Measurements from ENCODE around the gene NFXL1. TPM values are rescaled to one million over a fixed set of nuclear protein-coding genes. Genes with fewer than 3 reads are reported as not detected.
A peak's percentile ranks its signal among the peaks of the same experiment; 100 is the strongest.

The NFXL1 gene
- 10 to 100 TPM; 10.9 to 12.0 TPM for total RNA-seq

DNA sequence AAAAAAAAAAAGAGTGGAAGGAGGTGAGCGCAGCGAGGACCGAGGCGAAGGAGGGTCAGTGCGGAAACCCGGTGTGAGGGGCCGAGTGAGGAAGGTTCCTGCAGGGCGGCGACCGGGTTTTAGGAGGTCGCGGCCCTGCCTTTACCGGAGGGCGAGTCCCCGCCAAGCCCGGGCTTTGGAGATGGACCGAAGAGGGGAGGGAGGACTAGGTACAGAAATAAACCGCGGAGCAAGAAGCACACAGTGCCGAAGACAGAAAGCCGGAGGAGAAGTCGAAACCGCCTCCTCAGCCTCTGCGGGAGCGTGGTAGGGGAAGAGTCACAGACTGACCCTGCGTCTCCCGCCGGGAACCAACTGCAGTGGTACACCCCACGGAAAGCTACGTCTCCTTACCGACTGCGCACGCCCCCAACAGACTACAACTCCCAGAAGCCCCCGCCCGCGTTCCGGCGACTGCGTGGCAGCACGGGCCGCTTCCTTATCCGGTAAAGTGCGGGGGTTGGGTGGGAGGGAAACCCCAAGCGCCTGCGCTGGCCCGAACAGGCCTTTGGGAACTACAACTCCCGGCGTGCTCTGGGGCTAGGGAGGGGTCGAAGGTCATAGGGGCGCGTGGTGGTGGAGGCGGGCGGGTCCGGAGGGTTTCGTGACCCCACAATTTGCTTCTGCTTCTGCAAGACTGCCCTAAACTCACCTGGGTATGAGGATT, at the start of gene NFXL1:
Gene NFXL1 (minus strand): TSS at position 364 of the 706 bp plus-strand sequence. CDS start 380 bp downstream, outside the sequence.
- peak within 1 kb of the TSS; percentile 97 for H3K4me3 Mint-ChIP-seq
- peaks cover 16% of the 10 kb centered on the region for H3K9me3 Mint-ChIP-seq
- peak within 1 kb of the TSS; percentile 93 for H3K27ac Mint-ChIP-seq
- peak; percentile 98 for DNase-seq
- H3K36me3 Mint-ChIP-seq, result peaks cover 20% of the 10 kb centered on the region
- POLR2A ChIA-PET, result interaction anchor here (0.9 to 1.4 kb wide), 4 partner anchors 75 to 451 kb away, joined by 3 to 4 read pairs (median 4); partner anchors contain the start of gene COMMD8
- intact Hi-C loops (cut with micrococcal nuclease), result loop anchor here (1.0 to 10.0 kb wide), 10 partner anchors 40 to 451 kb away; partner anchors contain the start of genes ATP10D, CNGA1, COMMD8 and NIPAL1
- H3K27me3 Mint-ChIP-seq, result no peaks in the 10 kb centered on the region
- CTCF ChIA-PET, result interaction anchor here (1.0 to 1.4 kb wide), 2 partner anchors 11 to 13 kb away, joined by 3 read pairs; no protein-coding TSS in a partner anchor
- H3K4me1 Mint-ChIP-seq (ENCODE audit: low read depth), result peaks cover 30% of the 10 kb centered on the region

DNA sequence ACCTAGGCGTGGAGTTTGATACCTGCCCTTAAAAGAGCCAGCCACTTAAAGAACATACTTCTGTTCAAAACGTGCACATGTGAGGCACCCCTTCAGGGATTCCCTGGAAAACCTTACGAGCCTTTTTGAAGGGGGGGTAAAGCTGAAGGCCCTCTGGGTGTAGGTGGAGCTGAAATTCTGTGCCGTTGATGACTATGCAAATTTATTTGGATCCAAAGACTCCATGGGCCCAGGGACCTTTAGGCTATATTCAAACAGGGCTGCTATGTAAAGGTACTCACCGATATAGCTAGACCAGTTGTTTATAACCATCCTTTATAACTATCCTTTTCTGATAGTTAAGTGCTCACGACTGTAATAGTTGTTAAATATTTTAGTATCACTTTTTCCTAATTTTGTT, 40.3 kb upstream of the NFXL1 start:
- Mint-ChIP-seq H3K36me3 (no peaks in the 10 kb centered on the region), H3K4me3 (no peak overlapping the region), H3K4me1 (ENCODE audit: low read depth) (no peaks in the 10 kb centered on the region), H3K27me3 (no peaks in the 10 kb centered on the region), H3K27ac (no peak overlapping the region), H3K9me3 (no peaks in the 10 kb centered on the region)
- ChIA-PET CTCF (interaction anchor here (1.0 kb wide), 1 partner anchor 22 kb away, joined by 3 read pairs; no protein-coding TSS in a partner anchor), POLR2A (no interaction called here)
- intact Hi-C loops (cut with micrococcal nuclease), result no loop called here
- DNase-seq, result no peak

DNA sequence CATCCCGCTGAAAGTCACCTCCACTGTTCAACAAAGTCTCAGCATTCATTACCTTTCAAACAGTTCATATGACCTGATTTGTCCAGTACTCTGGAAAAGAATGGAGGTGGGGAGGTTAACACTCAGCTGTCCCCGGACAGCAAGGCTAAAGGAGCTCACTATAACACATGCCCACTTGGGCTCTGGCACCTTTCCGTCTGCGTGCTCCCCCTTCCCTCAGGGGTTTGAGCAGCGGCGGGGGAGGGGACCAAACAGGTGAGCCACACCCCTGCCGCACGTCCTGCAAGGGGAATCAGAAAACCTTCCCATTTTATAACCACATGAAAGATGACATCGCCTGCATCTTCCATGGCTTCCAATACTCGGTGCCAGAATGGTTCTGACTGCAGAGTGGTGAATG, 39.9 kb upstream of the NFXL1 start:
- Mint-ChIP-seq H3K36me3 (no peaks in the 10 kb centered on the region), H3K9me3 (no peaks in the 10 kb centered on the region), H3K4me3 (no peak overlapping the region), H3K27me3 (no peaks in the 10 kb centered on the region), H3K27ac (no peak overlapping the region), H3K4me1 (ENCODE audit: low read depth) (no peaks in the 10 kb centered on the region)
- no peak for DNase-seq
- ChIA-PET POLR2A (no interaction called here), CTCF (interaction anchor here (1.0 kb wide), 1 partner anchor 22 kb away, joined by 3 read pairs; no protein-coding TSS in a partner anchor)
- intact Hi-C loops (cut with micrococcal nuclease), result no loop called here

DNA sequence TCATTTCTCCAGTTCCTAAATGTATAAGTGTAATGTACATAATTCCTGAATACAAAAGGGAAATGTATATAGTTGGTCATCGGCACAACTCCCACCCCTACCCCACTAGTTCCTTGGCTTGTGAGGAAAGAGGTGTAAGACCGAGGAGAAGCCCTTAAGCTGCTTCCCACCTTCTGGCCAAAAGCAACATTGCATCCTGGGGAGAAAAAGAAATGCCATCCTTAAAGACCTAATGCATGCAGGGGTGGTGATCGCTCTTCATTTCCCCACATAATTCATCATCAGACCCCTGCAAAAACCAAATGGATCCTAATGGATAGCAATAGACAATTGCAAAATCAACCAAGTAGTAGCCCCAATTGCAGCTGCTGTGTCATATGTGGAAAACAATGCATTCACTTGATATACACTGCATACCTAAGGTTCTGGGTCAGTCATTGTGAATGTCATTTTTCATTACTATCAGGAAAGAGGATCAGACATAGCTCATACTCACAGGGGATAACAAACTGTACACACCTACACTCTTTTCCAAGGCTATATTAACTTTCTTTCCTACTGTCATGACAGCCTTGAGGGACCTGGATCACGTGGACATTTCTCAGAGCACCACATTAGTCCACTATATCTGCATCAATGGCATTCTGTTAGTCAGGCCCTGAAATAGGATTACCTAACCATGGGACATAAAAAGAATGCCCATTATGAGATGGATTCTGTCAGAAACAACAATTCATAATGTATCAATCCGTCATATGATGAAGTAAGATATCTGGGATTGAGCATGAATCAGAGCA, 31.7 kb upstream of the NFXL1 start:
- Mint-ChIP-seq H3K27me3 (no peaks in the 10 kb centered on the region), H3K4me1 (ENCODE audit: low read depth) (no peaks in the 10 kb centered on the region), H3K9me3 (no peaks in the 10 kb centered on the region), H3K27ac (no peak overlapping the region), H3K4me3 (no peak overlapping the region), H3K36me3 (no peaks in the 10 kb centered on the region)
- DNase-seq, result no peak
- intact Hi-C loops (cut with micrococcal nuclease), result no loop called here
- POLR2A ChIA-PET, result no interaction called here
- CTCF ChIA-PET, result no interaction called here

DNA sequence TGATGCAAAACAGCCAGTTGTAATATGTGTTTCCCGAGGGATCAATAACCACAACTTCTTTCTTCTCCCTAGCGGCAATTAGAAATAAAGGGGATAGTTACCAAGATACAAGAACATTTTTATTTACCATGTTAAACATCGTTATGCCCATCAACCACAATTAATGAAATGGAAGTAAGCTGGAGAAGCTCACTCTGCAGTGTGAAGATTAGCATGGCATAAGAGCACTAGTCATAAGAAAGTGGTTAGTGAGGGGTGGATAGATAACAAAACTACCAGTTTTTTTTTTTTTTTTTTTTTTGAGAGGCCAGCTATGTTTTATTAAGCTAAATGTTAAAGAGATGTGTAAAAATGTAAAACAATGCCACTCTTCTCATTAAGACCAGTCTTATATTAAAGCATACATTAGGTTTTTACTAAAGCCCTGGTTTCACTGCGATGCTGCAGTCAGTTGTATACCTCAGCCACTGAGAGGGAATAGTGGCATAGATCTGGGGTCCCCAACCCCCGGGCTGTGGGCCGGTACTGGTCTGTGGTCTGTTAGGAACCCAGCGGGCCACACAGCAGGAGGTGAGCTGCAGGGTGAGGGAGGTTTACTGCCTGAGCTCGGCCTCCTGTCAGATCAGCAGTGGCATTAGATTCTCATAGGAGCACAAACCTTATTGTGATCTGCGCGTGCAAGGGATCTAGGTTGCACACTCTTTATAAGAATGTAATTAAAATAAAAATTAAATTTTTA, 27.9 kb upstream of the NFXL1 start:
- H3K9me3 Mint-ChIP-seq, result no peaks in the 10 kb centered on the region
- ChIA-PET POLR2A (interaction anchor here (0.6 kb wide), 1 partner anchor 11 kb away, joined by 7 read pairs; no protein-coding TSS in a partner anchor), CTCF (interaction anchor here (1.0 kb wide), 1 partner anchor 62 kb away, joined by 3 read pairs; no protein-coding TSS in a partner anchor)
- no peak overlapping the region for H3K27ac Mint-ChIP-seq
- intact Hi-C loops (cut with micrococcal nuclease), result no loop called here
- H3K4me1 Mint-ChIP-seq (ENCODE audit: low read depth), result no peaks in the 10 kb centered on the region
- no peaks in the 10 kb centered on the region for H3K36me3 Mint-ChIP-seq
- no peaks in the 10 kb centered on the region for H3K27me3 Mint-ChIP-seq
- no peak for DNase-seq
- H3K4me3 Mint-ChIP-seq, result no peak overlapping the region

DNA sequence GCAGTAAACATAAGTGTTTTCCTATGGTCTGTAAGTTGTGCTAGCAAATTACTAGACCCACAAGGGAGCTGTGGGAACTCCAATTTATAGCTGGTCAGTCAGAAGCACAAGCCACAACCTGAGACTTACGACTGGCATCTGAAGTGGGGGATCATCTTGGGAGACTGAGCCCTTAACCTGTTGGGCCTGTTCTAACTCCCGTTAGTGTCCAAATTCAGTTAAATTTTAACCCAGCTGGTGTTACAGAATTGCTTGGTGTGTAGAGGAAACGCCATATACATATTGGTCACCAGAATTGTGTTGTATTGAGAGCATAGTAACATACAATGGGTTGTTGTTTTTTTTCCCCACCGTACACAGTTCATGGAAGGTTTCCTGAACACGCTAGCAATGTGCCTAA, 25.1 kb upstream of the NFXL1 start:
- Mint-ChIP-seq H3K27me3 (no peaks in the 10 kb centered on the region), H3K27ac (no peak overlapping the region), H3K4me3 (no peak overlapping the region), H3K9me3 (no peaks in the 10 kb centered on the region), H3K36me3 (no peaks in the 10 kb centered on the region), H3K4me1 (ENCODE audit: low read depth) (no peaks in the 10 kb centered on the region)
- ChIA-PET POLR2A (no interaction called here), CTCF (interaction anchor here (1.1 to 1.6 kb wide), 2 partner anchors 14 to 253 kb away, joined by 3 to 4 read pairs; no protein-coding TSS in a partner anchor)
- intact Hi-C loops (cut with micrococcal nuclease), result no loop called here
- no peak for DNase-seq

DNA sequence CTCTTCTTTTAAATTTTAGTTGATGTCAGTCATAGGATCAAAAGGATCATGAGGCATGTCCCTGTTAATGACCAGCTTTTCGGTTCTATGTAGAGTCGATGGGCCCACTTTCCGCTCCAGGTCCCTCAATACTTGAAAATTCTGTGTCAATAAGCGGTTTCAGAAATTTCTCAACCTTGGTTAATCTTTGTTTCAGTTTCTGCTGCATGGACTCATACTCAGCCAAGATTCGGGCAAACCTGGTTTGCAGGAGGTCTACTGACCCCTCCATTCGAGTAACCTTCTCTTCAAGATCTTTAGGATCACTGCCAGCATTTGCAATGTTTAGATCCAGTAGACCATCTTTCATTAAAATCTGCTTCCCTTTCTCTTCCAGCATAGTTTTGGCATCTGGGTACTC, 22.0 kb upstream of the NFXL1 start:
- ChIA-PET CTCF (interaction anchor here (0.8 to 1.5 kb wide), 2 partner anchors 89 to 268 kb away, joined by 3 to 5 read pairs; no protein-coding TSS in a partner anchor), POLR2A (no interaction called here)
- Mint-ChIP-seq H3K9me3 (no peaks in the 10 kb centered on the region), H3K4me1 (ENCODE audit: low read depth) (no peaks in the 10 kb centered on the region), H3K27me3 (no peaks in the 10 kb centered on the region), H3K27ac (no peak overlapping the region), H3K4me3 (no peak overlapping the region), H3K36me3 (no peaks in the 10 kb centered on the region)
- DNase-seq, result no peak
- intact Hi-C loops (cut with micrococcal nuclease), result no loop called here

DNA sequence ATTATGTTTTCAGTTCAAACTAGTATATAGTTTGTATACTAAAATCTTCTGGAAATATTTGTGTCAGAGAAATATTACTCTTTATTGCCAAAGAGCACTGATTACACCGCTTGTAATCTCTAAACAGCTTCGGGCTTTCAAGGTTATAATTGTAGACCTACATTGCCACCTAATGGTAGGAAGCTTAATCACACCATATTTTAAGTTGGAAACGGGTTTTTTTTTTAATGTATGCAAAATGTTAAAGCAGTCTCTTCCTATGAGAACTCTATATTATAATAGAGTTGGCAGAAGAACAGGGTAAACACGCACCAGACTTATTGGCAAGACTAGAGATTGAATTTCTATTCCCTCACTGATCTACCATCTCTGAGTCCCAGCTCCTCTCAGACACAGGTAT, 19.5 kb upstream of the NFXL1 start:
- Mint-ChIP-seq H3K27ac (no peak overlapping the region), H3K9me3 (no peaks in the 10 kb centered on the region), H3K4me3 (no peak overlapping the region), H3K4me1 (ENCODE audit: low read depth) (no peaks in the 10 kb centered on the region), H3K36me3 (no peaks in the 10 kb centered on the region), H3K27me3 (no peaks in the 10 kb centered on the region)
- ChIA-PET POLR2A (no interaction called here), CTCF (interaction anchor here (0.6 to 5.0 kb wide), 19 partner anchors 8 to 497 kb away, joined by 3 to 47 read pairs (median 4); partner anchors contain the start of gene COMMD8)
- intact Hi-C loops (cut with micrococcal nuclease), result loop anchor here (1.0 to 5.0 kb wide), 4 partner anchors 97 to 267 kb away; partner anchors contain the start of gene CORIN
- no peak for DNase-seq

DNA sequence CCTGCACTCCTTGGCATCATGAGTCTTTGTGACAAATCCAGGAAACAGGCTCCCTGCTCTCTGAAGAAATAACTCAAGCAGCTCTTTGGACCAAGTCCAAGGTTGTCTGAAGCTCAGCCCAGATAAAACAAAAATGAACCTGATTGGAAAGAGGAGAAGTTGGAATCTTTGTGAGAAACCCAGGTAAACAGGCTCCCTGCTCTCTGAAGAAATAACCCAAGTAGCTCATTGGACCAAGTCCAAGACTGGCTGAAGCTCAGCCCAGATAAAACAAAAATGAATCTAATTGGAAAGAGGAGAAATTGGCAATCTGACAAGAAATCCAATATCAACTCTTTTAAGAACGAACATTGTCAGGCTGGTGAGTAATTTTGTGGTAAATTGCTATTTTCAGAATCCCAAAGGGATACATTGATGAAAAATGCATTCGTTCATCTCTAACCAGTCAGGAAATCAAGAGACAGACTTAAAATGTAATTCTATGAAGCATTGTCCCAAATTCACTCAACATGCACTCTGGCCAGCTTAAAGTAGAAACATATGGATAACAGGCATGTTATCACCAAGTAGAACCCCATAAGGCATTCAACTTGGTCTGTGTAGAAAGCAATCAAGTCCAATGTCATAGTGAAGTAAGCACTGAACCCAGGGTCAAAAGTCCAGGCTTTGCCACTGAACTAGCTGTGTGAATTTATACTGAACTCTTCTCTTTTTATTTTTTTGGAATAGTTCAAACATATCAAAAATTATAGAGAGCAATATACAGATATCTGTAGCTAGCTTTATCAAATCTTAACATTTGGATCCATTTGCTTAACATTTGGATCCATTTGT, 16.8 kb upstream of the NFXL1 start:
- POLR2A ChIA-PET, result interaction anchor here (0.6 kb wide), 1 partner anchor 11 kb away, joined by 7 read pairs; no protein-coding TSS in a partner anchor
- H3K4me1 Mint-ChIP-seq (ENCODE audit: low read depth), result peaks cover 6% of the 10 kb centered on the region
- H3K9me3 Mint-ChIP-seq, result no peaks in the 10 kb centered on the region
- DNase-seq, result no peak
- no peak overlapping the region for H3K4me3 Mint-ChIP-seq
- no peak overlapping the region for H3K27ac Mint-ChIP-seq
- CTCF ChIA-PET, result interaction anchor here (0.9 to 5.0 kb wide), 7 partner anchors 92 to 262 kb away, joined by 3 to 47 read pairs (median 4); no protein-coding TSS in a partner anchor
- H3K36me3 Mint-ChIP-seq, result no peaks in the 10 kb centered on the region
- H3K27me3 Mint-ChIP-seq, result peaks cover 5% of the 10 kb centered on the region
- intact Hi-C loops (cut with micrococcal nuclease), result loop anchor here (5.0 kb wide), 2 partner anchors 94 to 264 kb away; partner anchors contain the start of gene CORIN

DNA sequence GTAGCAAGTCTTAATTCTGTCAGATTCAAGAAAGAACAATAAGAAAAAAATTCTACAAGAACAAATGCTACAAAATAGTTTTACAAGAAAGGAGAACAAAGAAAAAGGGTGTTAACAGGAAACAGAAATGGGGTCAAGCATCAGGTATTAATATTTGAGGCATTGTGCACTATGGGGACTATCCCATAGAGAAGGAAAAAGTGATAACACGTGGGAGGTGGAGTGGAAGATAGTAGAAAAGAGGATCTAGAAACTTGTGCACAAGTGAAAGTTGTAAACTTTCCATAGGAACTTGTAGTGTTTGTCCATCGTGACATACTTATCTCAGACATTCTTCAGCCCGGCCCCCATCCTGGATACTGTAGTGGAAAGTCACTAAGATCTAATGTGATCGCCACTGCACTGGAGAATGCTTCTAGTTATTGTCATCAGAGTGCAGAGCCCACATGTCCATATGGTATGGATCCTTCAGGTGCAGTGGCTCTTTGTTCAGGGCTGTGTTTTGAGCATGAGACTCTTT, 15.4 kb upstream of the NFXL1 start:
- POLR2A ChIA-PET, result no interaction called here

More for the DNA sequence above, 15.4 kb upstream of the NFXL1 start:
- H3K36me3 Mint-ChIP-seq, result no peaks in the 10 kb centered on the region
- CTCF ChIA-PET, result no interaction called here
- no peak overlapping the region for H3K27ac Mint-ChIP-seq
- no peak for DNase-seq
- intact Hi-C loops (cut with micrococcal nuclease), result loop anchor here (5.0 kb wide), 2 partner anchors 92 to 262 kb away; partner anchors contain the start of gene CORIN
- H3K27me3 Mint-ChIP-seq, result peaks cover 10% of the 10 kb centered on the region
- H3K9me3 Mint-ChIP-seq, result no peaks in the 10 kb centered on the region
- no peak overlapping the region for H3K4me3 Mint-ChIP-seq
- H3K4me1 Mint-ChIP-seq (ENCODE audit: low read depth), result peaks cover 6% of the 10 kb centered on the region

Measured in activated CD4-positive, alpha-beta memory T cell treated with anti-CD3 and anti-CD28 coated beads for 36 hours (primary cell).